ENCODE results near the gene EFNA5. TPM values are rescaled to one million over a fixed set of nuclear protein-coding genes. Genes with fewer than 3 reads are reported as not detected.

Gene EFNA5
- total RNA-seq, 4 donors from 2014 or later = 7.7 to 18.6 (median 9.9) TPM

DNA sequence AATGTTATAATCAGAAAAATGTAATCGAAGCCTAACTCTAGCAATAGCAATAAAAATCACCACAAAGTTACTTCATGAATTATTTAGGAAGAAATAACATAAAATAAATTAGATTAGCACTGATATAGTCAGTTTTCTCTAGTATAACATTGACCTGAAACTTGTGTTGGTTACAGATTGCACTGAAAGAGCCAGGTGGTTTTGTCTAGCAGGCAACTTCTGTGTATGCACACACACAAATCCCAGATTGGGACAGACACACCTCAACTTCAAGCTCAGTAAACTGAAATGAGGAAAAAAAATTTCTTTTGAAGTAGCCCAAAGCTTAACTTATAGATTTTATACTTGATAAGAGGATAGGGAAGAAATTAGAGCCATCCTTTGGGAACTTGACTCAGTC, 129.3 kb downstream of the EFNA5 start:
- TF ChIP-seq, protein P1, sequence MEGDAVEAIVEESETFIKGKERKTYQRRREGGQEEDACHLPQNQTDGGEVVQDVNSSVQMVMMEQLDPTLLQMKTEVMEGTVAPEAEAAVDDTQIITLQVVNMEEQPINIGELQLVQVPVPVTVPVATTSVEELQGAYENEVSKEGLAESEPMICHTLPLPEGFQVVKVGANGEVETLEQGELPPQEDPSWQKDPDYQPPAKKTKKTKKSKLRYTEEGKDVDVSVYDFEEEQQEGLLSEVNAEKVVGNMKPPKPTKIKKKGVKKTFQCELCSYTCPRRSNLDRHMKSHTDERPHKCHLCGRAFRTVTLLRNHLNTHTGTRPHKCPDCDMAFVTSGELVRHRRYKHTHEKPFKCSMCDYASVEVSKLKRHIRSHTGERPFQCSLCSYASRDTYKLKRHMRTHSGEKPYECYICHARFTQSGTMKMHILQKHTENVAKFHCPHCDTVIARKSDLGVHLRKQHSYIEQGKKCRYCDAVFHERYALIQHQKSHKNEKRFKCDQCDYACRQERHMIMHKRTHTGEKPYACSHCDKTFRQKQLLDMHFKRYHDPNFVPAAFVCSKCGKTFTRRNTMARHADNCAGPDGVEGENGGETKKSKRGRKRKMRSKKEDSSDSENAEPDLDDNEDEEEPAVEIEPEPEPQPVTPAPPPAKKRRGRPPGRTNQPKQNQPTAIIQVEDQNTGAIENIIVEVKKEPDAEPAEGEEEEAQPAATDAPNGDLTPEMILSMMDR (IDR thresholded peaks at IDR 0.05; ENCODE audit: low read depth) = no peak

DNA sequence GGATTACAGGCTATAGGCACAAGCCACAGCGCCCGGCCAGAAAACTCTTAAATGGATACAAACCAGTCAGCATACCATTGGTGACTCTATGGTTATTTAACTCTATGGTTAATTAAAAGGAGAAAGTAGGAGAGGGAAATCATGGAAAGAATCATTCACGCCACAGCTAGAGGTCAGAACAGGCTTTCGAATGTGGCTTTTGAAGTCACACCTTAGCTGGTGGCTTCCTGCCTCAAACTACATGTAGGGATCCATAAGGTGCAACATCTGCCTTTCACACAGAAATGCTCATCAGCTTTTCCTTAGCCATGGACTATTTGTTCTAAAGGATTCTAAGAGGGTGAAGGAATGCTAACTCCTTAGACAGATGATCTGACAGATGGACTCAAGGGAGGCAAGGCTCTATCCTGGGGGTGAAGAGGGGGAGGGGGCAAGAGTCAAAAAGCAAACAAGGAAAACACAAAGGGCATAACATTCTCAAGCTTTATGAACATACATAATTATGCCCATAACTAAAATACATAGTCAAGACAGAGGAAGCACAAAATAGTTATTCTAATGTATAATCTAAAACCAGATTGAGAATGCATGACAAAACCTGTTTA, 130.9 kb downstream of the EFNA5 start:
- TF ChIP-seq, protein P1 (IDR thresholded peaks at IDR 0.05; ENCODE audit: low read depth) = no peak

DNA sequence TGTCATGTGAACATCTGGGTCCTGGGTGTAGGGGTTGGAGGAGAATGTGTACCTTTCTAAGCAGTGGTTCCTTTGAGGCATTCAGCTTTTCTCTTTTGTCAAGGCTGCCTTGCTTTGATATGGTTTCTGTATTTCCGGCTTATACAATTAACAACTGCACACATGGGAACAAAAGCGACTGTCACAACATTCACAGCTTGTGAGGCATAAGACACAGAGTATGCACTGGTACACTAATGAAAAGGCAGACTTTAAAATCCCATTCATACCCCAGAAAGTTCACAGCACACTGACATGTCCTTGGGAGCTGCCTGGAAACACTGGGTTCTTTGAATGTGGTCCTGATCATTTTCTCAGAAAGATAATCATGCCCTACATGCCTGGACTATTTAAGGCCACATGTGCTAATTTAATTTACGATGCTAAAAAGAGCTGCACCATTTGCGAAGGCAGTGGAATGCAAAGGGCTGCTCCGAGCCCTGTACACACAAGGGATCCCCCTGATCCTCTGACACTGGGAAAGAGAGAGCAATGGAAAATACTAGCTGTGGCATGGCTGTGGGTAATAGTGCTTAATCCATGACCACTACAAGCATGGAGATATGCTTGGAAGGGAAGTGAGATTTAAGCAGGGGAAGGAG, 131.8 kb downstream of the EFNA5 start:
- TF ChIP-seq, protein P1 (IDR thresholded peaks at IDR 0.05; ENCODE audit: low read depth) = no peak

DNA sequence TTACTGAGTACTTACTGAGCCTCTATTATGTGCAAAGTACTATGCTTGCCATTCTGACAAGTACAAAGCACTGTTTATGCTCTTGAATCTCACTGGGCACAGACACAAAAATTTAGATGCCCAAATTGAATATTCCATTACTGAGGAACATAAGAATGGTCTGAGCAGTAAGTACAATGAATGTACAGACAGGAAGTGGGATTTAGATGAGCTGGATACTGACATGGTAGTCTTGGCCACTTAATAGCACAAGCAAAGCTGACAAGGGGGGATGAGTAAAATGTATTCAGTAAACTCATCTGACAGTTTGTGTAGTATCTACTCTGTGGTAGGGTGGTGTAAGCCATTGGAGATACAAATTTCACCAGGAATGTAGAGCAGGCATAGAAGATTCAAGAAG, 132.4 kb downstream of the EFNA5 start:
- TF ChIP-seq, protein P1 (IDR thresholded peaks at IDR 0.05; ENCODE audit: low read depth) = no peak

DNA sequence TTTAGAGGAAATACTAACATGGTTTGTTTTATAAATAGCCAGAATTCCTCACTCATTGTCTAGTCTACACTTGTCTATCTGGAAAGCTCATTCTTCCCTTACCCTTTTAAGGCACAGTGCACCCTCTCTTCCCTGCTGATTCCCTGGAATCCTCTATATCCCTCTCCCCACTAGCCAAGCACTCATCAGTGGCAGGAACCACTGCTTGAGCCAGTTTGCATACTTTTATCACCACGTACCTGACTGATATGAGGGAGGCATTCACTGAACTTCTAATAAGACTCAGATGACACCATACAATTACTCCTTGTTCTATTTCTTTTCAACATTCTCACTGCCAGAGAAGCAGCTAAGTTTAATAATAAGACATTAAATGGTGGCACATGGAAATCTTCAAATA, 134.9 kb downstream of the EFNA5 start:
- TF ChIP-seq, protein P1 (IDR thresholded peaks at IDR 0.05; ENCODE audit: low read depth) = no peak

DNA sequence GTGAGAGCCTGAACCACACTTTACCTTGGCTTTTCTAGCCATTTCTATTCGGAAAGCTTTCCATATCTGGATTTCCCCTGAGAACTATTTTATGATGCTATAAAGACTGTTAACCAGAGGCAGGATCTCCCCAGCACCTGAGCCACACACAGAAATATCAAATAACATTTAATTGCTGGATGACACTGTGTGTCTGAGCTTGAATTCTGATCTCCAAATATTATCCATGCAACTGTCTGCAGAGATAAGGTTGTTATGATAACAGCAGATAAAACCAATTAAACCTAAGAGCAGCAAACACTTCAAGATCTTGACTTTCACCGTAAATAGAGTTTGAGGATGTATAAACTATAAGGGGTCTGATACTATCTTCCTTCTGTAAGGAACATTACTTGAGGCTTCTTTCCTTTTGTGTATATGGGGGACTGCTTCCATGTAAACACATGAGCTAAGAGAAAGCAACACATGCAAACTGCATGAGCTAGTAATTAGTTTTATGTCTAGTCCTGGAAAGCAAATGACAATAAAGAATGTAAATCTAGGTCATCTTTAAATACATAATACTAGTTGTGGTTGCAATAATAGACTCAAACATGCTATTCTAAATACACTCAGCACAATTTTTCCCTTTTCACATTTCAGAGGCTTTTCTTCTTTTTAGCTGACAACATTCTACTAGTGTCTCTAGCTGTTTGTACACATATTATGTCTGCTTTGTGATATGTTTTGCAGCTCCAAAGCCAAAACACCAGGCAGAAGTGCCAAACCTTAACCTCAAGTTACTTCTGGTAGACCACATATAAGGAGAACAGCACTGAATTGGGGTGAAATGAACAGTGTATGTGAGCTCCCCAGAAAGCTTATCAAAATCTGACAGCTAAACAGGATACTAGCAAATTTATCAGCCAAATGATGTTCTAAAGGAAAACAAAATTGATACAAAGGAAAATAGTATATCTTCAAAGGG, 136.5 kb downstream of the EFNA5 start:
- TF ChIP-seq, protein P1 (IDR thresholded peaks at IDR 0.05; ENCODE audit: low read depth) = no peak

DNA sequence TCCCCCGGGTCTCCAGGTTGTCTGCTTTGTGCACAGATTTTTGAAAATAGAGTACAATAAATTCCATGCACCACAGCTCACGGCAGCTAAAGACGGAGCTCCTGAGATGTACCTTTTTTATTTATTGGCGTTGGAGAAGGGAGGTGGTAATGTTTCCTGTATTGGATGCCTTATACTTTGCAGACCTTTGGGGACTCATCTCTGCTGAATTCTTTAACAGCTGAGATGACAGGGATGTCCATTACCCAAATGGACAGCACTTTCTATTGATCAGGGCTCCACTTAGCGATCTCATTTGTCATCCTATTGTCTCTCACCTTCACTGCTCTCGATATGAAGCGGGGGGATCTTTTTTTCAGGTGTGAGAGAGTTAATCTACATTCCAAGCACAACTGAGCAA, 137.8 kb downstream of the EFNA5 start:
- TF ChIP-seq, protein P1 (IDR thresholded peaks at IDR 0.05; ENCODE audit: low read depth) = no peak
